ENCODE results near the gene KCNN4.

DNA sequence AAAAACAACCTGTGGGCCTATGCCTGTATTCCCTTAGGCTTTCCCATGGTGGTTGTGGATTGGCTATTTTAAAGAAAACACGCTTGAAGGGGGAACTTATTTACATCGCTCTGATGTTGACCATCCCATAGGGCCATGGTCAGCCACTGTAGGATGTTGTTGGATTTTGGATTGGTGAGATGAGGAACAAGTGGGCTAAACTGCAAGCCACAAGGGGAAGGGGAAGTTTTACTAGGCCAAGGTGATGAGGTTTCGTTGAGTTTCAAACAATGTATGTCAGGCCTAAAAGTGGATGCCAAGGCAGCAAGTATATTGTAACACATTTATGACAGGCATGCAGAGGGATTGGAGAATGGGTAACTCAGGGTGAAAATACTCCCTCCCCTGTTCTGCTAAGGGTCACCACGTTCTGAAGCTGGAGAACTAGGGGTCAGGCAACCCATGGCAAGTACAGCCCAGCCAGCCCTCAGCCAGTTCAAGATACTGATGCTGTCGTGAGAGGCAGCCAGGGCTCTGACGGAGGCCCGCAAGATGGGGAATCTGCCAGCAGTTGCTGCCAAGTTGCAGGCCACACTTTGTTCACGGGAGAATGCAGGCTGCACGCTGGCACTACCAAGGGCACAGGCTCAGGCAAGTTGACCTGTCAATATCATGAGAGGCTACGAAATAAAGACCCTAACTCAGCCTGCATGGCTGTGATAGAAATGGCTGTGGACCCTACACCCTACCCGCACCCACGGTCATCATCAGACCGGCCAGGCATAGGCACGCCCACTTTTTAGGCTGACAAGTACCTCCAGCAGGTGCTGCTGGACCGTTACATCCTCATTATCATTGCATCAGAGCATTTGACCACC lies 53.8 kb downstream of the KCNN4 start:
- no peak for TF ChIP-seq EZH2phosphoT487 (IDR thresholded peaks at IDR 0.05; ENCODE audit: borderline replicate concordance)
- TF ChIP-seq, protein P1, sequence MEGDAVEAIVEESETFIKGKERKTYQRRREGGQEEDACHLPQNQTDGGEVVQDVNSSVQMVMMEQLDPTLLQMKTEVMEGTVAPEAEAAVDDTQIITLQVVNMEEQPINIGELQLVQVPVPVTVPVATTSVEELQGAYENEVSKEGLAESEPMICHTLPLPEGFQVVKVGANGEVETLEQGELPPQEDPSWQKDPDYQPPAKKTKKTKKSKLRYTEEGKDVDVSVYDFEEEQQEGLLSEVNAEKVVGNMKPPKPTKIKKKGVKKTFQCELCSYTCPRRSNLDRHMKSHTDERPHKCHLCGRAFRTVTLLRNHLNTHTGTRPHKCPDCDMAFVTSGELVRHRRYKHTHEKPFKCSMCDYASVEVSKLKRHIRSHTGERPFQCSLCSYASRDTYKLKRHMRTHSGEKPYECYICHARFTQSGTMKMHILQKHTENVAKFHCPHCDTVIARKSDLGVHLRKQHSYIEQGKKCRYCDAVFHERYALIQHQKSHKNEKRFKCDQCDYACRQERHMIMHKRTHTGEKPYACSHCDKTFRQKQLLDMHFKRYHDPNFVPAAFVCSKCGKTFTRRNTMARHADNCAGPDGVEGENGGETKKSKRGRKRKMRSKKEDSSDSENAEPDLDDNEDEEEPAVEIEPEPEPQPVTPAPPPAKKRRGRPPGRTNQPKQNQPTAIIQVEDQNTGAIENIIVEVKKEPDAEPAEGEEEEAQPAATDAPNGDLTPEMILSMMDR (conservative IDR thresholded peaks at IDR 0.05; ENCODE audit: low read length), result no peak

All from Loucy (cell line).